HepG2 (cell line): Measurements from ENCODE around the gene OSBPL8. TPM values are rescaled to one million over a fixed set of nuclear protein-coding genes. Genes with fewer than 3 reads are reported as not detected.

Experiments
- ATAC-seq: fragments of 200-7000 bp; cut with Tn5 transposase; 3 replicates; pipeline ENCODE4 v1.9.1; 2020; ENCODE audit warnings: mild to moderate bottlenecking, moderate library complexity
- BruUV-seq: library from RNA; stranded (reverse); fragments of 400-500 nt; replicated peaks from 2 replicates; lab custom pipeline; 2021; lab: Mats Ljungman, UMichigan
- CTCF ChIA-PET: fragments of 300-600 bp; formaldehyde crosslinking; extraction: SDS; loops from one replicate; lab custom pipeline; 2021; ENCODE audit warnings: low total read pairs, inconsistent platforms, low intra/inter-chr PET ratio; lab: Yijun Ruan, JAX
- POLR2A ChIA-PET: fragments of 350-600 bp; sonication (Branson Sonifier 250); formaldehyde crosslinking; loops from one replicate; lab custom pipeline; 2020; ENCODE audit warnings: antibody characterized with exemption, inconsistent platforms; lab: Yijun Ruan, JAX
- DNase-seq: peaks from one replicate; pipeline ENCODE4 v3.0.0-alpha.2; 2015; ENCODE audit warnings: low spot score
- FAIRE-seq: peaks from 3 replicates; lab custom pipeline; 2011; peaks lifted over from hg19 to GRCh38; lab: Jason Lieb, UNC
- H2AFZ ChIP-seq: one replicate; pipeline ENCODE4 v1.6.1; 2011; ENCODE audit warnings: low read length, inconsistent platforms
- H3K27ac ChIP-seq: fragments of 300-600 bp; 3 replicates; pipeline ENCODE4 v1.8.0; 2011; ENCODE audit warnings: mixed run types, mild to moderate bottlenecking, mixed read lengths, low read length, inconsistent platforms; ENCODE audit not compliant: insufficient read depth; ENCODE audit errors: extremely low read length
- H3K27me3 ChIP-seq, 2 experiments: fragments of 200-600 bp in 1 of 2; 2 replicates in 1 of 2; 3 replicates in 1 of 2; pipeline versions ENCODE4 v1.6.0 to v1.8.0; 2011; ENCODE audit warnings: low read length in 2 of 2, mild to moderate bottlenecking in 2 of 2, moderate library complexity in 2 of 2, inconsistent platforms in 1 of 2; ENCODE audit not compliant: insufficient read depth in 2 of 2, control insufficient read depth in 1 of 2
- H3K36me3 ChIP-seq, 2 experiments: fragments of 200-600 bp in 1 of 2; replicated peaks in 1 of 2; 2 replicates in 1 of 2; 3 replicates in 1 of 2; pipeline versions ENCODE4 v1.5.1 to v1.8.0; 2011; ENCODE audit warnings: low read length in 2 of 2, inconsistent platforms in 1 of 2; ENCODE audit not compliant: insufficient read depth in 2 of 2, control insufficient read depth in 1 of 2
- H3K4me1 ChIP-seq: 2 replicates; pipeline ENCODE4 v1.5.1; 2012; ENCODE audit warnings: low read length, inconsistent platforms; ENCODE audit not compliant: insufficient read depth
- H3K4me2 ChIP-seq: 2 replicates; pipeline ENCODE4 v1.6.0; 2011; ENCODE audit warnings: low read depth, low read length, inconsistent platforms
- H3K4me3 ChIP-seq, 3 experiments: fragments of 200-600 bp in 1 of 3; sonication (generic), shearing (Covaris generic) in 1 of 3; replicated peaks in 1 of 3; 2 replicates each; pipeline ENCODE4 v1.5.1; 2011 to 2016; ENCODE audit warnings: low read length in 3 of 3, inconsistent platforms in 2 of 3, low read depth in 2 of 3, mild to moderate bottlenecking in 2 of 3, control low read depth in 1 of 3, mixed read lengths in 1 of 3; ENCODE audit not compliant: insufficient read depth in 1 of 3
- H3K79me2 ChIP-seq: one replicate; pipeline ENCODE4 v1.6.1; 2011; ENCODE audit warnings: low read length, inconsistent platforms; ENCODE audit not compliant: insufficient read depth
- H3K9ac ChIP-seq: 2 replicates; pipeline ENCODE4 v1.6.0; 2011; ENCODE audit warnings: mild to moderate bottlenecking, low read depth, low read length, inconsistent platforms; ENCODE audit not compliant: insufficient read depth
- H3K9me3 ChIP-seq: 2 replicates; pipeline ENCODE4 v1.5.1; 2012; ENCODE audit warnings: mild to moderate bottlenecking, low read length
- H4K20me1 ChIP-seq: 2 replicates; pipeline ENCODE4 v1.6.0; 2011; ENCODE audit warnings: inconsistent platforms, mild to moderate bottlenecking, low read length, moderate library complexity; ENCODE audit not compliant: insufficient read depth
- ARNT2 ChIP-seq: sonication (generic); formaldehyde crosslinking; IDR thresholded peaks from 2 replicates; pipeline ENCODE4 v1.8.0; 2022; ENCODE audit warnings: mild to moderate bottlenecking, low read depth, missing genetic modification reagents, moderate library complexity
- CEBPZ ChIP-seq: IDR thresholded peaks from 2 replicates; pipeline ENCODE4 v1.6.1; 2012; ENCODE audit warnings: low read length, improper control_type of control experiment
- EP300 ChIP-seq, 3 experiments: sonication (generic) in 1 of 3; formaldehyde crosslinking in 1 of 3; IDR thresholded peaks; 2 replicates each; pipeline versions ENCODE4 v1.5.1 to v1.6.1; 2011 to 2020; ENCODE audit warnings: low read depth in 2 of 3, low read length in 2 of 3, borderline replicate concordance in 1 of 3, improper control_type of control experiment in 1 of 3, mild to moderate bottlenecking in 1 of 3, missing genetic modification reagents in 1 of 3, moderate library complexity in 1 of 3
- KLF6 ChIP-seq: IDR thresholded peaks from 2 replicates; pipeline ENCODE4 v1.8.0; 2016; ENCODE audit warnings: missing biosample characterization, missing genetic modification reagents
- SMAD1 ChIP-seq: sonication (generic); formaldehyde crosslinking; IDR thresholded peaks from 2 replicates; pipeline ENCODE4 v1.4.0; 2020; ENCODE audit warnings: missing genetic modification reagents, low read depth, mild to moderate bottlenecking, borderline replicate concordance
- SP1 ChIP-seq, 2 experiments: fragments of 450-650 bp in 1 of 2; sonication (generic) in 1 of 2; formaldehyde crosslinking in 1 of 2; IDR thresholded peaks; 2 replicates each; pipeline versions ENCODE4 v1.4.0 to v1.6.1; 2016 to 2020; ENCODE audit warnings: missing genetic modification reagents in 1 of 2
- SP2 ChIP-seq: sonication (generic); formaldehyde crosslinking; IDR thresholded peaks from 2 replicates; pipeline ENCODE4 v1.5.1; 2020; ENCODE audit warnings: mild to moderate bottlenecking, missing genetic modification reagents
- SSRP1 ChIP-seq: IDR thresholded peaks from 2 replicates; pipeline ENCODE4 v1.6.1; 2016; ENCODE audit warnings: control low read depth
- ZFYVE20 ChIP-seq: sonication (generic); formaldehyde crosslinking; IDR thresholded peaks from 2 replicates; pipeline ENCODE4 v1.8.0; 2023; ENCODE audit warnings: low read depth, mild to moderate bottlenecking, moderate library complexity, missing genetic modification reagents, borderline replicate concordance
- ZKSCAN8 ChIP-seq: IDR thresholded peaks from 2 replicates; pipeline ENCODE4 v1.6.1; 2016; ENCODE audit warnings: borderline replicate concordance, missing genetic modification reagents, missing compliant biosample characterization
- ZNF12 ChIP-seq: sonication (generic); formaldehyde crosslinking; IDR thresholded peaks from 2 replicates; pipeline ENCODE4 v1.5.0; 2020; ENCODE audit warnings: missing genetic modification reagents
- ZNF615 ChIP-seq: sonication (generic); formaldehyde crosslinking; IDR thresholded peaks from 2 replicates; pipeline ENCODE4 v1.5.0; 2020; ENCODE audit warnings: mild to moderate bottlenecking, missing genetic modification reagents, borderline replicate concordance
- ZNF720 ChIP-seq: sonication (generic); formaldehyde crosslinking; IDR thresholded peaks from 2 replicates; pipeline ENCODE4 v1.4.0; 2020; ENCODE audit warnings: missing genetic modification reagents
- ZNF83 ChIP-seq: sonication (generic); formaldehyde crosslinking; IDR thresholded peaks from 2 replicates; pipeline ENCODE4 v1.4.0; 2020; ENCODE audit warnings: missing genetic modification reagents, mild to moderate bottlenecking, borderline replicate concordance
- WGBS: methylation state at CpG from one replicate; pipeline ENCODE4 v1.1.6; 2017; ENCODE audit warnings: low lambda C conversion rate; 5-methylcytosine and 5-hydroxymethylcytosine counted together
- in situ Hi-C: cut with HindIII; loops from 2 replicates; pipeline ENCODE4 v1.10.0; 2017; ENCODE audit warnings: low pct_unique_long_range_greater_than_20kb; ENCODE audit not compliant: extremely low pct_ligation_motif_present
- intact Hi-C: fragments of 100-400 bp; cut with micrococcal nuclease; formaldehyde crosslinking; loops from one replicate; pipeline ENCODE4 v1.10.0; 2022; ENCODE audit not compliant: unreplicated experiment
- polyA plus RNA-seq, 8 experiments: library from polyadenylated mRNA; depleted of rRNA in 3 of 8; stranded (reverse) in 7 of 8; unstranded in 1 of 8; fragments of >200 nt; fragmentation: Illumina TruSeq in 4 of 8; extraction: Trizol in 4 of 8; gene quantifications; 2 replicates each; pipeline versions ENCODE4 v1.2.1 to v1.2.3, GENCODE V29; 2011 to 2016; ENCODE audit warnings: low read depth in 4 of 8, missing spikeins in 1 of 8, mixed read lengths in 1 of 8; ENCODE audit not compliant: insufficient read depth in 1 of 8
- total RNA-seq, 5 experiments: library from RNA; depleted of rRNA; stranded (reverse); fragments of >200 nt; fragmentation: Illumina TruSeq; extraction: Trizol; gene quantifications; 2 replicates each; pipeline ENCODE4 v1.2.3, GENCODE V29; 2016; ENCODE audit warnings: low read depth in 1 of 5

OSBPL8 gene
- total and polyA plus RNA-seq, 2 of the 13 experiments (the other 11 are each of a cell fraction or from before 2014, with no cell fraction given) = 11.0 to 33.9 TPM

GRCh38 chr12:76312315-76312714 lies 247.3 kb downstream of the OSBPL8 start:
- no peak overlapping the region for H2AFZ ChIP-seq
- no peaks in the 10 kb centered on the region for H4K20me1 ChIP-seq
- H3K9ac ChIP-seq = no peak overlapping the region
- no peak for FAIRE-seq
- TF ChIP-seq SMAD1 (CRISPR knock-in tag) = no peak
- no peak for TF ChIP-seq CEBPZ
- no peak for TF ChIP-seq ZNF12 (CRISPR knock-in tag)
- TF ChIP-seq ZNF720 (CRISPR knock-in tag) = no peak
- no peak for TF ChIP-seq ARNT2
- TF ChIP-seq, all 625 proteins: peak for 0
- BruUV-seq = no TSS peak
- H3K27me3 ChIP-seq = peaks cover 0 to 10% of the 10 kb centered on the region in 2 experiments; a peak in 2 of 5 replicates
- no peaks in the 10 kb centered on the region for H3K9me3 ChIP-seq
- H3K79me2 ChIP-seq = no peaks in the 10 kb centered on the region
- WGBS = 68% methylated on average over 7 of the region's 7 CpGs
- H3K4me1 ChIP-seq = no peaks in the 10 kb centered on the region
- ChIA-PET CTCF (no interaction called here), POLR2A (no interaction called here)
- intact Hi-C loops (no loop called here), in situ Hi-C loops (no loop called here)
- DNase-seq (no peak), ATAC-seq (no peak)
- H3K36me3 ChIP-seq = no peaks in the 10 kb centered on the region
- H3K4me2 ChIP-seq = no peak overlapping the region
- no peak overlapping the region for H3K27ac ChIP-seq
- no peak overlapping the region for H3K4me3 ChIP-seq

DNA sequence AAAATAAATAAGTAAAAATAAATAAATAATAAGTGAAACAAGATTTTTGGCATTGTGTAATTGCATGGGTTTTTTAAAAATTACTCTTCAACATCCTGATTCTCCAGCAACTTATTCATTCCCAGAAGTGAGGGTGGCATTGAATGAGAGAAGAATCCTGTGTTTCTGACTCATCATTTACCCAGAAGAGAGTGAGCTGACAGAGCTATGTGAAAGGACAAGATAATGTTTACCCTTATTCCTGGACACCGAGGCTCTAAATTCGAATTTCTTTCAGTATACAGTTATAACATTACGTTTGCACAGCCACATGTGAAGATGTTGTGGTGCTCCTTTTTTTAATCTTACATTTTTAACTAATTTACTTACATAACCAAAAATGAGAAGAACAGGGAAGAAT lies 247.8 kb downstream of the OSBPL8 start:
- POLR2A ChIA-PET = no interaction called here
- no peak for ATAC-seq

More for the DNA sequence above, 247.8 kb downstream of the OSBPL8 start:
- Histone ChIP-seq H4K20me1 (no peaks in the 10 kb centered on the region), H3K4me3 (no peak overlapping the region), H3K4me2 (no peak overlapping the region), H3K36me3 (no peaks in the 10 kb centered on the region), H3K79me2 (no peaks in the 10 kb centered on the region), H3K27me3 (peaks cover 0 to 10% of the 10 kb centered on the region in 2 experiments; a peak in 2 of 5 replicates), H3K9ac (no peak overlapping the region), H2AFZ (no peak overlapping the region), H3K4me1 (no peaks in the 10 kb centered on the region), H3K27ac (no peak overlapping the region), H3K9me3 (no peaks in the 10 kb centered on the region)
- DNase-seq (no peak), FAIRE-seq (no peak)
- BruUV-seq = no TSS peak
- intact Hi-C loops (no loop called here), in situ Hi-C loops (no loop called here)
- WGBS = 17% methylated on average over 3 of the region's 3 CpGs
- CTCF ChIA-PET = no interaction called here
- no peak for TF ChIP-seq ZFYVE20 (CRISPR knock-in tag)
- TF ChIP-seq ZKSCAN8 (CRISPR knock-in tag) = no peak
- no peak for TF ChIP-seq SP1 (IDR thresholded peaks at IDR 0.05)
- TF ChIP-seq SP1 (CRISPR knock-in tag; IDR thresholded peaks at IDR 0.05) = no peak
- TF ChIP-seq ZNF83 (CRISPR knock-in tag) = no peak
- TF ChIP-seq KLF6 (CRISPR knock-in tag) = no peak
- TF ChIP-seq SP2 (CRISPR knock-in tag) = no peak
- no peak for TF ChIP-seq EP300 (IDR thresholded peaks at IDR 0.05; ENCODE audit: low read depth in 2 of 2, low read length in 2 of 2)
- TF ChIP-seq EP300 (CRISPR knock-in tag; IDR thresholded peaks at IDR 0.05; ENCODE audit: borderline replicate concordance) = no peak
- TF ChIP-seq ZNF615 = no peak
- no peak for TF ChIP-seq SSRP1 (CRISPR knock-in tag)
